GM12873 (cell line): ENCODE results near the gene HDAC4.

ENCODE experiments used
- CTCF ChIP-seq: IDR thresholded peaks from 2 replicates; pipeline ENCODE4 v1.5.1; 2012; ENCODE audit warnings: low read depth, mild to moderate bottlenecking, moderate library complexity, low read length, control low read depth; ENCODE audit not compliant: insufficient read depth; ENCODE audit errors: missing control alignments

Gene HDAC4

DNA sequence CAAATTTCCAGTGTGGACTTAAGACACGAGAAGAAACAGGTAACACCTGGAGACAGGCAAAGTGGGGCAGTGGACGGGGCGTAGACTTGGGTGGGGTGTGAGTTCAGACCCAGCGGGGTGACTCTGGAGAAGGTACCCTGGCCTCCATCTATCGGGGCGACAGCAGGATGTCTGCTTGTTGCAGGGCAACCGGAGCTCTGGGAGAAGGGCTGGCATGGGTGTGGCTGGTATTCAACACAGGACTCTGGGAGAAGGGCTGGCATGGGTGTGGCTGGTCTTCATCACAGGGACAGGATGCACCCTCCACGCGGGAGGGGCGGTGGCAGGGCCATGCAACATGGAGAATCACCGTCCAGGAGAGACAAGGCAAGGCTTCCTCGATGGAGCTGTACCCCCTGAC is 198.5 kb downstream of the HDAC4 start:
- TF ChIP-seq CTCF: no peak

DNA sequence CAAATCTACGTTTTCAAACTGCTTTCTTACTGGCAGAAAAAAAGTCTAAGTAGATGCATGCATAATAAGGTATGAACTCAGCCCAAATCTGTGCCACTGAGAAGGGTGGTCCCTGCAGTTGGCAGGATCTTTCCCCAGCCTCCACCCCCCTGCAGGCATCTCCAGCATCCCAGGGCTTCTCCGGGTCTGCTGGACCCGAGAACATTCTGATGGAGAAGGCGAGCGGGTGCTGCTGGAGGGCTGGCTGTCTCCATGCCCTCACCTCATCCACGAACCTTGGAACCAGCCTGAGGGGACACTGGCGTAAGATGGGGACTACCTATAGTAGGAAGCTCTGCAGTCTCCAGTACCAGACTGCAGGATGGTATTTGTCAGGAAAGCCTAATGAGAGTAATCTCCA is 198.9 kb downstream of the HDAC4 start:
- no peak for TF ChIP-seq CTCF

- TF ChIP-seq CTCF: no peak
Measured at GRCh38 chr2:239201531-239201876, 199.3 kb downstream of the HDAC4 start.

- no peak for TF ChIP-seq CTCF
Measured at GRCh38 chr2:239200646-239201530, 199.9 kb downstream of the HDAC4 start.

DNA sequence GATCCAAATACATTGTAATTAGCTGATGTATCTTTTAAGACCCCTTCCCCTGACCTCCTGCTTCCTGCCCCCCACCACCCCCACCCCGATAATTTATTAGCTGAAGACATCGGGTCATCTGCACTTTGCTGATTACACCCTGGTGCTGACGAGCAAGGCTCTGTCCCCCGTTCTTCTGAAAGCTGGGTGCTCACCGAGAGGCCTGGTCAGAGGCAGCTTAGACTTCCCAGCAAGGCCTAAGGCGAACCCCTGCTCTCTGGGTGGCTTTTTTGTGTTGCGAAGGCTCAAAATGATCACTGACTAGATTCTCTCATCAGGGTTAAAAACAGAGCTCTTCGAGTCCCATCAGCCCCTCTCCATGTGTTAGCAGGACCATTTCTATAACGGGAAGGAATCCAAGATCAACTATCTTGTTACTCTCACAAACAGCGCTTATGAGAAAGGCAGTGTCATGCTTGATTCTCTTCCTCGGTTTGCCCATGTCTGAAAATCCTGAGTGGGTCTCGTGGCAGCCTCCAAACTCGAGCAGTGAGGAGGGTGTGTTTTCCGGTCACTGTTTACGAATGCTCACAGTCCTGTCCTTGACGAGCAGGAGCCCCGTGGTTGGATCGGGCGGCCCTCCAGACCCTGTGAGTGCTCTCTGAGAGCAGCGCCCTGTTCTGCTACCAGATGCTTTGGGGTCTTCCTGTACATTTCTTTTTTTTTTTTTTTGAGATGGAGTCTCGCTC is 201.6 kb downstream of the HDAC4 start:
- TF ChIP-seq CTCF: no peak

GRCh38 chr2:239198221-239198620 is 202.6 kb downstream of the HDAC4 start:
- no peak for TF ChIP-seq CTCF

- no peak for TF ChIP-seq CTCF
Measured at GRCh38 chr2:239197146-239197545, 203.7 kb downstream of the HDAC4 start.
